ENCODE measurements around the gene DSCAM.
"Not testable (repeated sequence)": the region's sequence is repeated elsewhere in the genome, so short reads cannot be mapped to it uniquely, and the experiment has no call there.

DSCAM gene

DNA sequence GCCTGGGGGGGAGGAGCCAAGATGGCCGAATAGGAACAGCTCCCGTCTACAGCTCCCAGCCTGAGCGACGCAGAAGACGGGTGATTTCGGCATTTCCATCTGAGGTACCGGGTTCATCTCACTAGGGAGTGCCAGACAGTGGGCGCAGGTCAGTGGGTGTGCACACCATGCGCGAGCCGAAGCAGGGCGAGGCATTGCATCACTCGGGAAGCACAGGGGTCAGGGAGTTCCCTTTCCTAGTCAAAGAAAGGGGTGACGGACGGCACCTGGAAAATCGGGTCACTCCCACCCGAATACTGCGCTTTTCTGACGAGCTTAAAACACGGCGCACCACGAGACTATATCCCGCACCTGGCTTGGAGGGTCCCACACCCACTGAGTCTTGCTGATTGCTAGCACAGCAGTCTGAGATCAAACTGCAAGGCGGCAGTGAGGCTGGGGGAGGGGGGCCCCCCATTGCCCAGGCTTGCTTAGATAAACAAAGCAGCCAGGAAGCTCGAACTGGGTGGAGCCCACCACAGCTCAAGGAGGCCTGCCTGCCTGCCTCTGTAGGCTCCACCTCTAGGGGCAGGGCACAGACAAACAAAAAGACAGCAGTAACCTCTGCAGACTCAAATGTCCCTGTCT lies 813.7 kb downstream of the DSCAM start:
- not testable (repeated sequence) for DNase-seq

- no peak for DNase-seq
Observed at GRCh38 chr21:40029888-40030287, 817.1 kb downstream of the DSCAM start.

- not testable (repeated sequence) for DNase-seq
Observed at GRCh38 chr21:40028393-40028792, 818.6 kb downstream of the DSCAM start.

- DNase-seq, result no peak
Observed at GRCh38 chr21:40021558-40022351, 825.2 kb downstream of the DSCAM start.

- no peak for DNase-seq
Observed at GRCh38 chr21:40020651-40021050, 826.3 kb downstream of the DSCAM start.

GRCh38 chr21:40018871-40019475 lies 828.0 kb downstream of the DSCAM start:
- DNase-seq, result no peak

- no peak for DNase-seq
Observed at GRCh38 chr21:40016667-40017066, 830.3 kb downstream of the DSCAM start.

- DNase-seq, result no peak
Observed at GRCh38 chr21:40016234-40016633, 830.7 kb downstream of the DSCAM start.

- no peak for DNase-seq
Observed at GRCh38 chr21:40015818-40016217, 831.1 kb downstream of the DSCAM start.

- DNase-seq, result no peak
Observed at GRCh38 chr21:40014394-40014793, 832.6 kb downstream of the DSCAM start.

DNA sequence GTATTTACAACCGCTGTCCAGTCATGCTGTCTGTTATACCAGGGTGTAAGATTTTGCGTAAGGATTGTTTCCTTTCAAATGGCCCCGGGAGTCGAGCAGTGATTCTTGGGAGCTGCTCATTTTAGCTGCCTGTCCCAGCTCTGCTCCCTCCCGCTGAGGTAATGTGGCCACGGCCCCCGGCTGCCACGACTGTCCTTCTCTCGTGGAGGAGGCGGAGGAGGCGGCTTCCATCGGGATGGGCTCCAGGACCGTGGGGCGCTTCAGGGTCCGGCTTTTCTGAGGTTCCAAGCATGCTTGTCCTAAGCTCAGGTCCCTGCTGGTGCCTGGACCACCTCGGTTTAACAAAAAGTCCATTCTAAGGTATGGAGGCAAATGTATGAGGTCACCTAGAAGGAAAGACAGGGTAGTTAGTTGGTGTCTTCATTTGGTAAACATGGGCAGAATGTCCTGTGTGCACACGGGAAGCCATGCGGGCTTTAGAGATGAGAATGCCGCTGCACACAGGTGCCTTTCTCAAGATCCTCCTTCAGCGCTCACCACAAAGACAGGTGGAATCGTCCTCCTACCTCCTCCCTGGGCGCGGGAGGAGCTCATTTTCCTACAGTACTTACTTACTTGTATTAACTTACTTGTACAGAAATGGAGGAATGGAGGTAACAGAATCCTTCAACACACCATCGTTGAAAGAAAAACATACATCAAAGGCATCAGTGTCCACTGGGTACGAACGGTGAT lies 833.8 kb downstream of the DSCAM start:
- DNase-seq, result no peak

GRCh38 chr21:40011371-40011770 lies 835.6 kb downstream of the DSCAM start:
- DNase-seq, result no peak

GRCh38 chr21:40002978-40003377 lies 844.0 kb downstream of the DSCAM start:
- no peak for DNase-seq

- no peak for DNase-seq
Observed at GRCh38 chr21:39984286-39984991, 862.5 kb downstream of the DSCAM start.

DNA sequence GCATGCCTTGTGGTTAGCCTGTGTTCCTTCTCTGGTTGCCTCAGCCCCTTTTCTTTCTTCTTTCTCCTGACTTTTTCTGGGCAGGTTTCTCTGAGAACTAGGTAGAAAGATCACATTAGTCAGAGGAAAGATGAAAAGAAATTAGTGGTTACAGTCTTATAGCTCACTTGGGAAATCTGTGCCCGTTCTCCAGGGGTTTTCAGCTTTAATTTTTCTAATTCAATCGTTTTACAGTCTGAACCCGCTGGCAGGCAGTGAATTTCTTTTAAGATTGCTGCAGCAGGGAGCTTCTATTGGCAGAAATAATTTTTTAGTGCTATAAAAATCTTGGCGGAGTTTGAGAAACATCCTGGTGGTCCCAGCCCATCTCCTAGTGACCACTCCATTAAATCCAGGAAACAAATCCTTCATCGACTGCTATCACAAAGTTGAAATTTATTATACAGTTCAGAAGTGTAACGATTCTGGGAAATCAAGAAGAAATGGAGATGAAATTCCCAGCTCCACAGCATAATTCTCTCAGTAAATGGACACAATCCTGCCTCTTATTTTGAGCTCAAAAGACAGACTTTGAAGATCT lies 866.6 kb downstream of the DSCAM start:
- no peak for DNase-seq

DNA sequence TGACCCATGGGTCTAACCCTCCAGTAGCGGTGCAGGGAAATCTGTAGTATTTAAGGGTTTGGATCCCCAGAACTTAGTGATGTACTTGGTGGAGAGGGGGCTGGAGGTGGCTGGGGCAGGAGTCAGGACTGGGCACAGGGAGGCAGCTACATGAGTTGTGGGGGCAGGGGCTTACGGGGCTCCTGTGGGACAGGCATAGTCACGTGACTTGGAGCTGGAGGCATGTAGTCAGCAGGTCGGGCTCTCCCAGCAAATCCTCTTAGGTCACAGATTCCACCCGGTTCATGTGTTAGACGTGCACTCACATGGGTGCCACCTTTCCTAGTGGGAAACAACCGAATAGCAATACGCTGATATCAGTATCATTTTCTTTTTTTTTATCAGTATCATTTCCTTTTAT lies 867.6 kb downstream of the DSCAM start:
- DNase-seq, result no peak

DNA sequence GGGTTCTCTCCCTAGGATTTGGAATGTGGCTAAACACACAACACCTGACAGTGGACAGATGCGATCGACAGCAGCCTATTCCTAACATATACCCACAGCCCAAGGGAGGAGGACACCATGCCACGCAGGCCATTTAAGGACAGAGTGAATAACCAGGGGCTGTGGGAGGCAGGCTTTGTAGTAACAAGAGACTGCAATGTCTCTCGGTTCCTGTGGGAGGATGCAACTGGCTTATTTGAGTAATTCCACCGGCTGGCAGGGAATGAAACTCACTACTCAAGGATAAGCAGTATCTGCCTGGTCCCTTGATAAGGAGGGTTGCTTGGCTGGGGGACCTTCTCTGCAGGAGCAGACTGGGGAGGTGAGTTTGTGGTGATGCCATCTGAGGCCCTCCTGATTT lies 870.2 kb downstream of the DSCAM start:
- DNase-seq, result no peak

DNA sequence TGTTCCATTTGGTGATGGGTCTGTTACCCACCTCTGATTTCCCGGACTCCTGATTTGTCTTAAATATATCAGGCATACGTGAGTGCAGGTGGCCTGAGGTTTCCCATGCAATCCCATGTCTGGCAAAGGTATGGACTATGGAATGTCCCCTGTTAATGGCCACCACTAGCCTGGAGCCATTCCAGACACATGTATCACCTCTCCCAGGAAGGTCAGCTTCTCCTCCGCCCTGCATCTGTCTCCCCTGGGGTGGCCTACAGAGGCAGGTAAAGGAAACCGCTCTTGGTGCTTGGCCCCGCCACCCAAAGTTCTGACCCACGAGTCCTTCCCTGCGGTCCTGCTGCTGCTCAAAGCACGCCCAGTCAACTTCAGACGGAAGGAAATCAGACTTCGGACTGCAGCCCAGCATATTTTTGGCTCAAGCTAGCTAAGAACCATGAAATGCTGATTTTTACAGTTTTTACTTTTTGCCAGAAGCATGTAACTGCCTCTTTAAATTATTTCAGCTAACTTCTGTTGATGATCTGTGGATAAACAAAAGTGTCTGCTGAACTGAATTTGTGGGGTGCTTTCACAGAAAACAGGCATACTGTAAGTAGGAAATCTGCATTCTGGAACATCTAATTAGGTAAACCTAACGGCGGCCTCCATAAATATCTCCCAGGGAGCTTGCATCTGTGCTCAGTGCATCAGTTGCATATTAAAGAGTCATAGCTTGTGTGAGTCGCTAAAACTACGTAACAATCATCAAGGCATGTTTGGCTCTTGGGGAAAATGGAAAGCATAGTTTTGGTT lies 873.8 kb downstream of the DSCAM start:
- no peak for DNase-seq

DNA sequence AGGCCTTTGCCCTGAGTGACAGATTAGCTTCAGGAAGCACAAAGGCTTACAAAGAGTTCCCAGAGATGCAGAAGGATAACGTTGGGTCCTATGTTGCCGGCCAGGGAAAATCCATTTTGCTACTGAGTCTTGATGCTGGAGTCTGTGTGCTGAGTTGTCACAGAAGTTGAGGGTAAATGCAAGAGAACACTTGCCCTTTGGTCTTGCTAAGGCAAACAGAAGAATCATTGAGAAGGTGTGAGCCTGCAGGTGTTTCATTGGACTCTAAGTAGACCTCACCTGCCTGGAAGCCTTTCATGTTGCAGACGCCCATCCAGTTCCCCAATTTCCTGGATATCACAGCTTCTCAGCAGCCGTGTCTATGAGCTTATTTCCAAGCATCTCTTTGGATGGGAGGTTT lies 874.5 kb downstream of the DSCAM start:
- no peak for DNase-seq

GRCh38 chr21:39971956-39972355 lies 875.0 kb downstream of the DSCAM start:
- no peak for DNase-seq

- DNase-seq, result no peak
Observed at GRCh38 chr21:39969691-39970364, 877.1 kb downstream of the DSCAM start.

Data from activated naive CD4-positive, alpha-beta T cell treated with anti-CD3 and anti-CD28 coated beads, Interleukin-2, amount 50 U/mL, for 16 hours (primary cell).